ENCODE results near the gene GATAD1.

GRCh38 chr7:92478095-92478494 lies 30.8 kb downstream of the GATAD1 start:
- no peak for TF ChIP-seq EZH2phosphoT487 (IDR thresholded peaks at IDR 0.05; ENCODE audit: insufficient read depth, low read depth)
- no peak for TF ChIP-seq EZH2 (IDR thresholded peaks at IDR 0.05; ENCODE audit: insufficient read depth, poor library complexity, severe bottlenecking)

All from GM23248 (cell line).